NK-92 (cell line): ENCODE data around the gene PTX4.

Experiments used
- DNase-seq: peaks from one replicate; lab custom pipeline; 2025; ENCODE audit not compliant: unreplicated experiment; lab: John Stamatoyannopoulos, UW

PTX4 gene

DNA sequence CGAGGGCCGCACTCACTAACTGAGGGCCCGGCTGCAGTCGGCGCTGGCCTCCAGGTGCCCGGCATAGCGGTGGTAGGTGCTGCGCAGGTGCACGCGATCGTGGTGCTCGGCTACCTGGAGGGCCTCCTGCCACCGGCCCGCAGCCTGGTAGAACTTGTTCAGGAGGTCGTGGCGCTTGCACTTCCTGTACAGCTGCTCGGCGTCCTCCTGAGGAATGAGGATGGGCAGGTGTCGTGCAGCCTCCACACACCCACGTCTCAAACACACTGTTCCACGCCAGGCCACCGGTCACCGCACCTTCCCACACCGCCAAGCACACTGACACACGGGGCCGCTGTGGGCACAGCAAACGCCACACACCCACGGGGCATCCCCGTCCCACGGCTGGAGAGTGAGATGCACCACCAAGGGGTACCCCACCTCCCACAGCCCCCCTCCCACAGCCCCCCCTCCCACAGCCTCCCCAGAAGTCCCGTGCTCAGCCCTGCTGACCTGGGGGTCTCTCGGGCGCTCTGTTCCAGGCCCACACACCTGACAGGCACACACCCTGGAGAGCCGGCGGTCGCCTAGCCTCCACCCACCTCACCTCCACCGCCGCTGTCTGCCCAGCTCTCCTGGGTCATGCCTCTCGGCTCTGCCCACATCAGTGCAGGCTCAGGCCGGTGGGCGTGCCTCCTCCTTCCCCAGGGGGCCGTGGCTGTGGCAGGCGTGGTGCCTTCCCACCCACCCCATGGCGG lies 37.3 kb upstream of the PTX4 start:
- DNase-seq = no peak

DNA sequence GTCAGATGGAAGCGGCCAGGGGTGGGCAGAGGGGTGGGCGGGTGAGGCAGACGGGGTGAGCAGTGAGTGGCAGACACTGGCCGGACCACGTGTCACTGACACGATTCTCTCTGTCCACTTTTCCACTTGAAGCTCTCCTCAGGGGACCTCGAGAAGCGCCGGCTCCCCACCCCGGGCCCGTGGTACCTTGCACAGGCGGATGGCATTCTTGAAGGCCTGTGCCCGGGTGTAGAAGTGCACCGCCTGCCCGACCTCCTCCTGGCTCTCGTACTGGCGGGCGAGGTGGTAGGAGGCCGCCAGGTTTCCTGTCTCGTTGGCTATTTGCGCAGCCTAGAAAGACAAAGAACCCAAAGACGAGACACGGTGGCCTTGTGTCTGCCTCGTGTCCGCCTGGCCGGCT lies 35.6 kb upstream of the PTX4 start:
- DNase-seq = no peak

DNA sequence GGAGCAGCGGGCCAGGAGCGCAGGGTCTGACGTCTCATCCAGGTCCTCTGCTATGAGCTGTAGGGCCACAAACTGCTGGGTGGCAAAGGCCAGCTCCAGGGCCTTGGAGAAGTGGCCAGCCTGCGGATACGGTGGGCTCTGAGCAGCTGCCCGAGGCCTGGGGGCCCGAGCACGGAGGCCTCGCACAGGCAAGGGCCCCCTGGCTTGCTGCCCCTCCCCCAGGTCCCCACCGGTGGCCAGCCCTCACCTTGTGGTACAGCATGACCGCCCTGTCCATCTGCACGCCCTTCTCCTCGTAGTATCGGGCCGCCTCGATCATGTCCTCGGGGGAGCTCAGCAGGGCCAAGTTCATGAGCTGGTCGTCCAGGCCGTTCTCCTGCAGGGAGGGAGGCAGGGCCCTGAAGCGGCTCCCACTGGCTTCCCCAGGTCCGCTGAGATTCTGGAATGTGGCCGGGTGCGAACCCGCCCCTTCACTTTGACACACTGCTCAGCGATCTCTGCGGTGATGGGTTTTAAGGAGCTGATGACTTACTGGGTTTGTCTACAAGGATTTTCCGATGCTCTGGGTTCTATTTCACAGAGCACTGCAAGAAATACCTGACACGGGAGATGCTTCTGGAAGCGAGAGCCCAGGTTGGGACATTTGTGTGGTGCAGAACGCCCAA lies 35.0 kb upstream of the PTX4 start:
- DNase-seq = no peak

DNA sequence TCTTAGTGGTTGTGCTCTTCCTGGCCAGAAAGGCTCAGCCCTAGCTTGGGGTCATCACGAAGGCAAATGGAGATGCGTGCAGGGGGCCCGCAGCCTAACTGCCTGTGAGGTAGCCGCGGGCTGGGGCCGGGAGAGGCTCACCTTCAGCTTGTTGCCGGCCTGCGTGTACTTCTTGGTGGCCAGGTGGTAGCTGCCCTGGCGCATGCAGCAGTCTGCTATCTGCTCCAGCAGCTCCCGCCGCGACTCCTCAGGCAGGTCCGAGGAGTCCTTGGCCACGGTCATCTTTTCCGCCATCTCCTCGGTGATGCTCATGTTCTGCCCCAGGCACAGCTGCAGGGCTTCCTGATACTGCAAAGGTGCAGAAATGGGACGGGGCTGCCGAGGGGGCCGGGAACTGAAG lies 31.7 kb upstream of the PTX4 start:
- no peak for DNase-seq

DNA sequence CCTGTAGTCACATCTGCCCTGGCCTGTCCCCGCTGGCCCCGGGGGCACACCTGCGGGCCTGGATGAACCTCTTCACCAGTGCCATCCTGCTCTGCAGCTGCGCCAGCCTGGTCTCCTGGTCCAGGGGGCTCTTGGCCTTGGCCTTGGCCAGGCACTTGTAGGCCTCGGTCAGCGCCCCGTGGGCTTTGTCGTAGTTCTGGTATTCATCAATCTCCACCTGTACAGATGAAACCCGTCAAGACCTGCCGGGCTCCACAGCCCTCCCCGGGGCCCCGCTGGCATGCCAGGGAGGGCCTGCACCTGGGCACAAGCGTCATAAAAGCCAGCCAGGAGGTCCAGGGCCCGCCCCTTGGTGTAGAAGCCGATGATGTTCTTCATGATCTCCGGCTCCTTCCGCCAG lies 31.1 kb upstream of the PTX4 start:
- DNase-seq = no peak

DNA sequence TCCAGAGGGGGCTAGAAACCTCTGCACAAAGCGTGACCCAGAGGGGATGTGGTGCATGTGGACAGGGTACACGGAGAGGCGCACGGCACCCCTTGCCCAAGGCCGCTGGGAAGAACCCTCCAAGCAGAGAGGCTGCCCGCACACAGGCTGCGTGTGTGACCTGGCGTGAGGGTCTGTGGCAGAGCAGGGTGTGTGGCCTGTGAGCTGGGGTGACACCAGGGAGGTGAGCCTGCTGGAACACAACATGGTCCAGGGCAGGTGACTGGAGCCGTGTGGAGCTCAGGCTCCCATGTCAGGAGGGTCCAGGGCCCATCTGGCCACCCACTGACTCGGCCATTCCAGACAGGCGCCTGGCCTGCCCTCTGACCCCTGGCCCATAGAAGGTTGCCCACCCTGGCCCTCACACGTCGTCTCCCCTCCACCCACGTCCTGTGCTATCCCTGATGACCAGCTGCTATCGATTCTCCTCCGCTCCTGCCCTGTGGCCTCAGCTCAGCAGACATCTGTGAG lies 29.9 kb upstream of the PTX4 start:
- DNase-seq = no peak

DNA sequence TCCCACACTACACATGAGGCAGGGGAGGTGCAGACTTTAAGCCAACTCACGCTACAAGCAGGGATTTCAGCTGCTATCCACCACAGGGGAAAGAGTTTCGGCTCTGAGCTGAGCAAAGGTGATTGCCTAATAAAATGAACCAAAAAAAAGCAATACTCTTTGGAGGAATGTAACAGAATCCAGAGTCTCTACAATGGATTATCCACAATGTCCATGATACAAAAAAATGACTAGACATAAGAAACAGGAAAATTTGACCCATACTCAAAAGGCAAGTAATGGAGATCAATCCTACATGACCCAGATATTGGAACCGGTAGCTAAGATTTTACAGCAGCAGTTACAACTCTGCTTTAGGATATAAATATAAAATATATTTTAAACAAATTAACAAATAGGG lies 25.8 kb upstream of the PTX4 start:
- DNase-seq = no peak

DNA sequence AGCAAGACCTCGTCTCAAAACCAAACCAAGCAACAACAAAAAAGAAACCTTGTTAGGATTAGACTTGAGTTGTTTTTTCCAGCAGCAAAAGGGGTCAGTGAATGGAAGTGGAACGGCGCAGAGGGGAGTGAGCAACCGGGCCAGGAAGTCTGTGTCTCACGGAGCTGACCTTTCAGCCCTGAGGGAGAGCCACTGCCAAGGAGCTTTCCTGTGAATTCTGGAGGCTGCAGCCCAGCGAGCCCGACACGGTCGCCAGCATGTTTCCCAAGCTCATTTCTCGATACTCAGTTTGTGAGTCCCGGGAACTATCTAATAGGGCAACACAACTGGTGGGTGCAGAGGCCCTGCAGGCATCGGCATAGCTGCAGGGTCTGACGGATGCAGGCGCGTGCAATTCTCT lies 24.0 kb upstream of the PTX4 start:
- no peak for DNase-seq

DNA sequence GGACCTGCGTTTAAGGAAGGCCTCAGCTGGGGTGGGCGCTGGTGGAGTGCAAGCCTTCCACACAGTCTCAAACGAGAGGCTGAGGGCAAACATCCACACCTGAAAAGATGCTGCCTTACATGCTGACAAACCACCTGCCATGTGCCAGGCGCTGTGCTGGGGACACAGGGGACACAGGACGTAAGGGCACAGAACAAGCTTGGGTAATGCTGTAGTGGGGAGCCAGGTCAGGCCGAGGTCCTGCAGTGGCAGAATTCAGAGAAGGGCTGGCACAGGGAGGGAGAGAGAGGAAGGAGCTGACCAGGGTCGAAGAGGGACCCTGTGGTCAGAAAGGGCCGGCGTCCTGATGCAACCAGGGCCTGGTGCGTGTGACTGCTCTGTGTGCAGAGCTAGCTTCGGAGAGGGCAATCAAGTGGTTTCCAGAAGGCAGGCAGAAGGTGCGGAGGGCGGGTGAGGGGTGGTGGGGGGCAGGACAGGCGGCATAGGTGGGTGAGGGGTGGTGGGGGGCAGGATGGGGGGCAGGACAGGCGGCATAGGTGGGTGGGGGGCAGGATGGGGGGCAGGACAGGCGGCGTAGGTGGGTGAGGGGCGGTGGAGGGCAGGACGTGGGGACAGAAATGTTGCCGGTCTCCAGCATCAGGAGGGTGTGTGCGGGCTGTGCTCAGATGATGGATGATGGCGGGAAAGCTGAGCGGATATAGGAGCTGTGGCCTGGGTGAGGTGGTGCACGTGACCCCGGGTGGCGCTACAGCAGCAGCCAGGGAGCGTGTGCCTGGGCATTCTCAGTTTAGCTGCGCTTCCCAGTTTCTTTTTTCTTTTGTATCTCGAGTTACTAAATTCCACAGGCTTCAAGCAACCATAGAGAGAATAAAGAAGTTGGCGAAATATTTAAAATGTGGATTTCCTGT lies 23.2 kb upstream of the PTX4 start:
- DNase-seq = no peak

DNA sequence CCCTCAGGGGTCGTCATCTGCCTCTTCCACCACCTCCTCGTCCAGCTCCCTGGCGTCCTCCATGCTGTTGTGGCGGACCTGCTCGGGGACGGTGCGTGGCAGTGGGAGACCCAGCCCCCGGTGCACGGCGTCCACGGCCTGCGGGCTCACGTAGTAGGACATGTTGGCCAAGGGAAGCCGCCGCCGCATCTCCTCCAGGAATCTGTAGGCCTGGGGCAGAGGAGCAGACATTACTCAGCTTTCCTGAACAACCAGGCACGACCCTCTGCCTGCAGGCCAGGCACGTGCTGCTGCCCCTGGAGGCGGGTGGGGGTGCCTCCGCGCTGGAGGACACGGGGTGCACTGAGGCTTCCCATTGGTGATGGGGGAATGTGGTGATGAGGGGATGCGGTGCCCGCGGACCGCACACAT lies 22.2 kb upstream of the PTX4 start:
- no peak for DNase-seq

DNA sequence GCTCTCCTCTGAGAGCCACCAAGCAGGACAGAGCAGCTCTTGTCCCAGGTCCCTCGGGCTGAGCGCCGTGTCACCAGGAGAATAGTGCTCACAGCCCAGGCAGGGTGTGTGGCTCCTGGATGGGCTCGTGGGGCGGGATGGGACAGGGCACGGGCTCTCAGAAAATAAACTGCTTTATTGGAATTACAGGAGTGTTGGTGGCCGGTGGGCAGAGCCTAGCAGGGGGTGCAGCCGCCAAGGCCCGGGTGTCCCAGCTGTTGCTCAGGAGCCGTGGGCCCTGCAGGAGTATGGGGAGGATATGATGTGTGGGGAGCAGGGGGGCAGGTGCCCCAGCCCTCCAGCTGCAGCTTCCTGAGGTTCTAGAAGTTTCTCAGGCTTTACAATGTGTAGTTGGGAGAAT lies 21.5 kb upstream of the PTX4 start:
- DNase-seq = no peak

DNA sequence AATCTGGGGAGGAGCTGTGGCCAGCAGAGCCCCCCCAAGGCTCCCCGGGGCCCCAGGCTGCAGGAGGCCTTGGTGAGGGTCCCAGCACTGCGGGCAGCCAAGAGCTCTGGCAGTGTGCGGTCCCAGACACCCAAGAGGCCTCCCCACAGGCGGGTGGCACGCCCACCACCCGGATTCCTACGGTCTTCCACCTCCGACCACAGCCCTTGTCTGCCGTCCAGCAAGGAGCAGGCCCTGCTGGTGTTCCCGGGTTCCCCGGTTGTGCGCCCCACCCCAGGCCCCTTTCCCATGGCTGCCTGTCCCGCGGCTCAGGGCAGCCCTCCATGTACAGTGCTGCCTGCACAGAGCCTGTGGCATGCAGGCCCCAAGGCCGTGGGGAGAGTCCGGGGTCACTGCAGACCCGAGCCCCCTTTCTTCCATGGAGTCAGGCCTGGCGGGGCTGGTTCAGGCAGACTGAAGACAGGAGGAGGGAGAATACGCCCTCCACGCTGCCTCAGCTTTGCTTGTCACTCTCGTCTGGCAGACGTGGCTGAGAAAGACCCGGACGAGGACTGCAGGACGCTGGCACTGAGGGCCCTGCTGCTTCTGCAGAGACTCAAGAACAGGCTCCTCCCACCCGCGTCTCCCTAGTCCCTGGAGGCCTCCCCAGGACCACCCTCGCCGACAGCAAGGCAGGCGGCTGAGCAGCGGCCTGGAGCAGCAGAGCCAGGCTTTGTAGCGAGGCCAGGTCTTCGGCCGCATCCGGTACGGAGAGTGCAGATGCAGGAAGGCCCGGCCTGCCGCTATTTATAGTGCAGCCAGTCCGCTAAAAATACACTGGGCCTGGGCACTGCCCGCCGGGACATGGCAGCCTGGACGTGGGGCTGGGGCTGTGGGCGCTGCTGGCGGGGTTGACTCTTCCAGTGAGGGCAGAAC lies 20.8 kb upstream of the PTX4 start:
- DNase-seq = no peak

DNA sequence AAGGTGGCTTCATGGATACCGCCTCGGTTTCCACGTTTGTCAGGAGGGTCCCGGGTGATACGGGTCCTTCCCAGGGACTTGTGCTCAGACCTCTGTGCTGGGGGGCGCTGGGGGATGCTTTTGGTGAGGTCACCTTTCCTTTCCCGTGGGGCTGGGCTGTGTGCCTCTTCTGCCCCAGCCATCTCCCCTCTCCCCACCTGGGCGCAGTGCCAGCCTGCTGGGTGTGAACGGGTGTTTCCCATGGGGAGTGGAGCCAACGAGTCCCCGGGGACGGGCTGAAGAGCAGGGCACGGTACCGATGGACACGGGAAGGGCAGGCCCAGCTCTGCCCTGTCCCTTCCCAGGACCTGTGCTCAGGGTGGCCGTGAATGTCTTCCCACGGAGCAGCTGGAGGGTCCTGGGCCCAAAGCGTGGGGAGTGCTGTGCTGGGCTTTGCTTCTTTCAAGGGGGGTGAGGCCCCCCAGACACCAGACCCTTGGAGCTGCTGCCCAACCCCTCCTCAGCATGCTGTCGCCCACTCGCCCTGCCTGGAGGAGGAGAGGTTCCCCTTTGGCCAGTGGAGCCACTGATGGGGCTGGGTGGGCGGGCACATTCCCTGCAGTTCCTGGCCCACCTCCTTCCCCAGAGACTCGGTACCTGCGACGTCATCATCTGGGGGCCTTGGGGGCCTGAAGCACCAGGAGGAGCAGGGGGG lies 19.9 kb upstream of the PTX4 start:
- DNase-seq = no peak

DNA sequence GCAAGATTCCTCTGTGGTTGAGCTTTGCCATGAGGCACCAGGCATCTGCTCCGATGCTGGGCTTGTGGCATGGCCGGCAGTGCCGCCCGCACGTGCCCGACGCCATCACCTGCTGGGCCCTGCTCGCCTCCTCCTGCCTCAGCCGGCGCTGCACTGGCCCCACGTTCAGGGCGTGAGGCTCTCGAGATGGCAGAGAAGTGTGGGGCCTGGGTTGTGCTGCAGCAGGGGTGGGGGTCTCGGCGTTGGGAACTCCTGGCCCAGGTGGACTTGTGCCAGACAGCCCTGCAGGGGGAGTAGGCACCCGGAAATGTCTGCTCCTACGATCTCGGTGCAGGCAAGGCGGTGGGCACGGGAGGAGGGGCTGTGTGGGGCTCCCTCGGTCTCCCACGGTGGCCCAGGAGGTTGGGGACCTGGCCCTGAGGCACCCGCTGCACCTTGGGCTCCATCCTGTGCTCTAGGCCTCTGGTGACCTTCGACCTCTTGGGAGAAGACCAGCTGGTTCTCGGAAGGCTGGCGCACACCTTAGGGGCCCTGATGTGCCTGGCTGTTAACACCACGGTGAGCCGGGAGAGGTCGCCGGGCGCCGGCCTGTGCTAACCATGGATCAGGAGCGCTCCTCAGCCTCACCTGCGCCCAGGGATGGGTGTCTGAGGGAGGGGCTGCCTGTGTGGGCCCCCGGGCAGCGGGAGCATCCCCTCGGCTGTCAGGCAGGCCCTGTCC lies 17.9 kb upstream of the PTX4 start:
- DNase-seq = no peak

DNA sequence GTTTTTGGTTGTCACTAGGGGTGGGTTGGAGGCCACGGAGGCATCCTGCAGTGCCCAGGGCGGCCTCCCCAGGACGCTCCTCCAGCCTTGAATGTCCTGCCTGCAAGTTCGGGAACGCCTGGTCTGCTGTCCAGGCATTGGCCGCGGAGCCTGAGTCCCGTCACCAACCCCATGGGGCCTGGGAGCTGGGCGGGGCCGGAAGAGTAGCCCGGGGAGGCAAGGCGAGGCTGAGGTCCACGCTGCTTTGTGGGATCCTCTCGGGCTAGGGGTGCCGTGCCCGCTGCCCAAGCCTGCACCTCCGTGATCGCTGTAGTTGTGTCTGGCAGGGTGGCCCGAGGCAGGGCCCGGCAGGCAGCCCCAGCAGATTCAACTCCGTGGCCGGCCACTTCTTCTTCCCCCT lies 17.2 kb upstream of the PTX4 start:
- no peak for DNase-seq

DNA sequence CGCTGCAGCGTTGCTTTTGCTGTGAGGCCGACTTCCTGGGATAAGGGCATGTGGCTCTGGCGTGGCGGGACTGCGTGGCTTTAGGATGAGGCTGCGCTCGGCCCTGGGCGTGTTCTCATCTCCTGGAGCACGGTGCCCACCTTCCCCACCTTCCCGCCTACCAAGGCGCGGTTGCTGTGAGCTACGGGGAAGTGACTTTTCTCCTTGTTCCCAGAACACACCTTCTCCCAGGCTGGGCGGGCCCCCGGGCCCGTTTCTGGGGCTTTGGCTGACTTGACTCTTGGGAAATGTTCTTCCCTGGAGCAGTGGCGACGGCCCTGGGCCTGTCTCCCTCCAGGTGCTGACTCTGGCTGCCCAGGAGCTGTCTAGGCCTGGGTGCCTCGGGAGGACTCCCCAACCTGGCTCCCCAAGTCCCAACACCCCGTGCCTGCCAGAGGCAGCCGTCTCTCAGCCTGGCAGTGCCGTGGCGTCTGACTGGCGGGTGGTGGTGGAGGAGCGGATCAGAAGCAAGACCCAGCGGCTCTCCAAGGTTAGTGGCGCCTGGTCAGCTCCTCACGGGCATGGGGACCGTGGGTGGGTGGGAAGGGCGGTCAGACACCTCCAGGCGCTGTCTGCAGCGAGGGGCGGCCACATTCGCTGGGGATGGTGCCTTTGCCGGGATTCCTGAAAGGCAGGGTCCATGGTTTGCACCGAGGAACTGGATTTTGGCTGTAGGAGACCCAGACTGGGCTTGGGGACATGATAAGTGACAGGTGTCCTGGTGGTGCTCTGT lies 16.5 kb upstream of the PTX4 start:
- DNase-seq = no peak

DNA sequence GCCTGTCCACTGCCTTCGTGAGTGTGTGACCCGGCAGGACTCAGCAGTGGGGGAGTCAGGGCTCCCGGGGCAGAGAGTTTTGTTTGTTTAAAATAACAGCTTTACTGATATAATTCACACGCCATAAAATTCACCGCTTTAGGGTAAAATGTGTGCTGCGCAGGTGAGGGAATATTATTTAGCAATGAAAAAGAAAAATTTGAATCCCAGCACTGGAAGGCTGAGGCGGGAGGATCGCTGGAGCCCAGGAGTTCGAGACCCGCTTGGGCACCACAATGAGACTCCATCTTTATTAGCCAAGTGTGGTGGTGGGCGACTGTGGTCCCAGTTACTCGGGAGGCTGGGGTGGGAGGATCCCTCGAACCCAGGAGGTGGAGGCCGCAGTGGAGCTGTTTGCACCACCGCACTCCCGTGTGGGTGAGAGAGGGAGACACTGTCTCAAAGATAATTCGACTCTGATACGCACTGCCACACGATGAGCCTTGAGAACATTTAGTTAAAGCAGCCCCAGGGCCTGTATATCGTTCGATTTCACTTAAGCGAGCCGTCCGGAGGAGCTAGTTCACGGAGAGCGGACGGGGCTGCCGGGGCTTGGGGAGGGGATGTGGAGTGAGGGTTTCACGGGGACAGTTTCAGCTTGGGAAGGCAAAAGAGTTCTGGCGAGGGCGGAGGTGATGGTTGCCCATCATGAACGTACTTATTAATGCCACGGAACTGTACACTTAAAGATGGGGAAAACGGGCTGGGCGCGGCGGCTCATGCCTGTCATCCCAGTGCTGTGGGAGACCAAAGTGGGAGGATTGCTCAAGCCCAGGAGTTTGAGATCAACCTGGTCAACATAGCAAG lies 14.6 kb upstream of the PTX4 start:
- DNase-seq = no peak
